OCI-LY7 (cell line): ENCODE data around the gene CFAP100.

Experiments used
- EZH2phosphoT487 ChIP-seq: fragments of 200-600 bp; sonication (generic); IDR thresholded peaks from 2 replicates; pipeline ENCODE4 v1.6.1; 2018; ENCODE audit warnings: low read depth, borderline replicate concordance, mild to moderate bottlenecking, mixed run types, antibody characterized with exemption, low read length, moderate library complexity, mixed read lengths
- TF ChIP-seq, protein P1 (sequence below): fragments of 200-600 bp; sonication (generic); conservative IDR thresholded peaks from 2 replicates; pipeline ENCODE4 v1.5.1; 2014; ENCODE audit warnings: mild to moderate bottlenecking, antibody characterized with exemption, low read length, moderate library complexity, mixed read lengths

DNA sequence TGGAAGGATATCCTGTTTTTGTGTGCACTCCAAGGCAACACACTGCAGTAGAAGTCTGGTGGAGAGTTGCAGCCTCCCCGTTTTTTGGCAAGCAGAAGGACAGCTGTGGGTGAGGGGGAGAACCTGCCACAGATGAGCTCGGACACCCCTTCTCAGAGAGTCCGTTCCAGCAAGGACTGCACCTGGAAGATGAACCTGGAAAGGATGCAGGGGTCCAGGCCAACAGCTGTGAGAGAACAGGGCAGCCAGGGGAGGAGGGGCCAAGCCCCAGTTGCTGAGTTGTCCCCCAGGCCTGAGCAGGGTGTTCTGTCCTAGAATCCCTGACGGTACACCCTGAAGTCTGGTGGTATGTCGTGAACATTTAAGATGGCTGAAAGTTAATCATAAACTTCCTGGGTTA is 50.8 kb downstream of the CFAP100 start:
- TF ChIP-seq, protein P1, sequence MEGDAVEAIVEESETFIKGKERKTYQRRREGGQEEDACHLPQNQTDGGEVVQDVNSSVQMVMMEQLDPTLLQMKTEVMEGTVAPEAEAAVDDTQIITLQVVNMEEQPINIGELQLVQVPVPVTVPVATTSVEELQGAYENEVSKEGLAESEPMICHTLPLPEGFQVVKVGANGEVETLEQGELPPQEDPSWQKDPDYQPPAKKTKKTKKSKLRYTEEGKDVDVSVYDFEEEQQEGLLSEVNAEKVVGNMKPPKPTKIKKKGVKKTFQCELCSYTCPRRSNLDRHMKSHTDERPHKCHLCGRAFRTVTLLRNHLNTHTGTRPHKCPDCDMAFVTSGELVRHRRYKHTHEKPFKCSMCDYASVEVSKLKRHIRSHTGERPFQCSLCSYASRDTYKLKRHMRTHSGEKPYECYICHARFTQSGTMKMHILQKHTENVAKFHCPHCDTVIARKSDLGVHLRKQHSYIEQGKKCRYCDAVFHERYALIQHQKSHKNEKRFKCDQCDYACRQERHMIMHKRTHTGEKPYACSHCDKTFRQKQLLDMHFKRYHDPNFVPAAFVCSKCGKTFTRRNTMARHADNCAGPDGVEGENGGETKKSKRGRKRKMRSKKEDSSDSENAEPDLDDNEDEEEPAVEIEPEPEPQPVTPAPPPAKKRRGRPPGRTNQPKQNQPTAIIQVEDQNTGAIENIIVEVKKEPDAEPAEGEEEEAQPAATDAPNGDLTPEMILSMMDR = no peak
- no peak for TF ChIP-seq EZH2phosphoT487
